MCF 10A (cell line): Measurements from ENCODE around the gene DNAJC25. TPM values are rescaled to one million over a fixed set of nuclear protein-coding genes. Genes with fewer than 3 reads are reported as not detected.
"Not testable (repeated sequence)": the region's sequence is repeated elsewhere in the genome, so short reads cannot be mapped to it uniquely, and the experiment has no call there.

ENCODE experiments used
- BruUV-seq: library from RNA; stranded (reverse); fragments of 400-500 nt; replicated peaks from 2 replicates; lab custom pipeline; 2021; lab: Mats Ljungman, UMichigan
- CTCF ChIA-PET: fragments of 300-600 bp; sonication (Branson Sonifier 250); formaldehyde crosslinking; extraction: SDS; loops from one replicate; lab custom pipeline; 2021; ENCODE audit warnings: antibody characterized with exemption, inconsistent platforms; lab: Yijun Ruan, JAX
- POLR2A ChIA-PET: fragments of 300-600, 350-650 bp; sonication (Branson Sonifier 250); formaldehyde crosslinking; extraction: SDS; loops from one replicate; lab custom pipeline; 2020; ENCODE audit warnings: antibody characterized with exemption, inconsistent platforms; lab: Yijun Ruan, JAX
- DNase-seq: peaks from one replicate; pipeline ENCODE4 v3.0.0-alpha.2; 2018; ENCODE audit not compliant: unreplicated experiment
- H3K27ac Mint-ChIP-seq: one replicate; pipeline ENCODE4 v1.8.0; 2022; ENCODE audit warnings: mild to moderate bottlenecking, low read depth, mixed read lengths; ENCODE audit not compliant: unreplicated experiment
- H3K27me3 Mint-ChIP-seq: one replicate; pipeline ENCODE4 v1.8.0; 2022; ENCODE audit warnings: mixed read lengths; ENCODE audit not compliant: insufficient read depth, unreplicated experiment
- H3K36me3 Mint-ChIP-seq: one replicate; pipeline ENCODE4 v1.8.0; 2022; ENCODE audit warnings: mild to moderate bottlenecking, moderate library complexity, mixed read lengths; ENCODE audit not compliant: insufficient read depth, unreplicated experiment
- H3K4me1 Mint-ChIP-seq: one replicate; pipeline ENCODE4 v1.8.0; 2022; ENCODE audit warnings: mixed read lengths; ENCODE audit not compliant: insufficient read depth, unreplicated experiment
- H3K4me3 Mint-ChIP-seq: one replicate; pipeline ENCODE4 v1.8.0; 2022; ENCODE audit warnings: mild to moderate bottlenecking, moderate library complexity, mixed read lengths; ENCODE audit not compliant: unreplicated experiment
- H3K9me3 Mint-ChIP-seq: one replicate; pipeline ENCODE4 v1.8.0; 2022; ENCODE audit warnings: mixed read lengths; ENCODE audit not compliant: unreplicated experiment
- intact Hi-C: fragments of 100-400 bp; cut with micrococcal nuclease; formaldehyde crosslinking; loops from 2 replicates; pipeline ENCODE4 v1.14.1; 2022
- total RNA-seq: library from RNA; stranded (reverse); gene quantifications from 2 replicates; pipeline ENCODE4 v1.2.3, GENCODE V29; 2022
- TF ChIP-seq, protein P1 (sequence below): fragments of 200-600 bp; IDR thresholded peaks from one replicate; pipeline ENCODE4 v1.8.0; 2022; ENCODE audit warnings: antibody characterized with exemption, mild to moderate bottlenecking; ENCODE audit not compliant: unreplicated experiment

DNAJC25 gene
- total RNA-seq, 1 experiment from 2014 or later, result 10.9 TPM

DNA sequence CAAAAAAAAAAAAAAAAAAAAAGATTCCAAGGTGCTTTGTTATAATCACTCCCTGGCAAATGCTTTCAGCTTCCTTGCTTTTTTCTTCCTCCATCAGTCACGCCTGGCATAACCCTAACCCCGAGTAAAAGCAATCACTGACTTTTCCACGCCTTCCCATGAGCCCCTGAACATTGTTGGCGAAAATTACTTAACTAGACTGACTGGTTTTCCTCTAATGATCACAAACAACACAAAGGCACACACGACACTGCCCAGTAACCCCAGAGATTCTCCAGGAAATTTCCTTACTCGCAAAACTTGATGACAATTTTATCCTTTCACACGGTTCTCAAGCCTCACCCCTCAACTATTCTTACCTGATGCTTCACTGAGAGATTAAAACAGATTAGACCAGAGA lies 20.3 kb upstream of the DNAJC25 start:
- intact Hi-C loops, result no loop called here
- POLR2A ChIA-PET, result interaction anchor here (1.0 kb wide), 1 partner anchor 13 kb away, joined by 3 read pairs; no protein-coding TSS in a partner anchor
- H3K27me3 Mint-ChIP-seq, result peaks cover 12% of the 10 kb centered on the region
- H3K36me3 Mint-ChIP-seq, result no peaks in the 10 kb centered on the region
- TF ChIP-seq, protein P1, sequence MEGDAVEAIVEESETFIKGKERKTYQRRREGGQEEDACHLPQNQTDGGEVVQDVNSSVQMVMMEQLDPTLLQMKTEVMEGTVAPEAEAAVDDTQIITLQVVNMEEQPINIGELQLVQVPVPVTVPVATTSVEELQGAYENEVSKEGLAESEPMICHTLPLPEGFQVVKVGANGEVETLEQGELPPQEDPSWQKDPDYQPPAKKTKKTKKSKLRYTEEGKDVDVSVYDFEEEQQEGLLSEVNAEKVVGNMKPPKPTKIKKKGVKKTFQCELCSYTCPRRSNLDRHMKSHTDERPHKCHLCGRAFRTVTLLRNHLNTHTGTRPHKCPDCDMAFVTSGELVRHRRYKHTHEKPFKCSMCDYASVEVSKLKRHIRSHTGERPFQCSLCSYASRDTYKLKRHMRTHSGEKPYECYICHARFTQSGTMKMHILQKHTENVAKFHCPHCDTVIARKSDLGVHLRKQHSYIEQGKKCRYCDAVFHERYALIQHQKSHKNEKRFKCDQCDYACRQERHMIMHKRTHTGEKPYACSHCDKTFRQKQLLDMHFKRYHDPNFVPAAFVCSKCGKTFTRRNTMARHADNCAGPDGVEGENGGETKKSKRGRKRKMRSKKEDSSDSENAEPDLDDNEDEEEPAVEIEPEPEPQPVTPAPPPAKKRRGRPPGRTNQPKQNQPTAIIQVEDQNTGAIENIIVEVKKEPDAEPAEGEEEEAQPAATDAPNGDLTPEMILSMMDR, result no peak
- no peak for DNase-seq
- no peak overlapping the region for H3K4me3 Mint-ChIP-seq
- CTCF ChIA-PET, result interaction anchor here (0.6 to 2.4 kb wide), 3 partner anchors 10 to 13 kb away, joined by 3 to 16 read pairs (median 5); no protein-coding TSS in a partner anchor
- peaks cover 7% of the 10 kb centered on the region for H3K4me1 Mint-ChIP-seq
- H3K27ac Mint-ChIP-seq, result no peak overlapping the region
- H3K9me3 Mint-ChIP-seq, result no peaks in the 10 kb centered on the region
- no TSS peak for BruUV-seq

DNA sequence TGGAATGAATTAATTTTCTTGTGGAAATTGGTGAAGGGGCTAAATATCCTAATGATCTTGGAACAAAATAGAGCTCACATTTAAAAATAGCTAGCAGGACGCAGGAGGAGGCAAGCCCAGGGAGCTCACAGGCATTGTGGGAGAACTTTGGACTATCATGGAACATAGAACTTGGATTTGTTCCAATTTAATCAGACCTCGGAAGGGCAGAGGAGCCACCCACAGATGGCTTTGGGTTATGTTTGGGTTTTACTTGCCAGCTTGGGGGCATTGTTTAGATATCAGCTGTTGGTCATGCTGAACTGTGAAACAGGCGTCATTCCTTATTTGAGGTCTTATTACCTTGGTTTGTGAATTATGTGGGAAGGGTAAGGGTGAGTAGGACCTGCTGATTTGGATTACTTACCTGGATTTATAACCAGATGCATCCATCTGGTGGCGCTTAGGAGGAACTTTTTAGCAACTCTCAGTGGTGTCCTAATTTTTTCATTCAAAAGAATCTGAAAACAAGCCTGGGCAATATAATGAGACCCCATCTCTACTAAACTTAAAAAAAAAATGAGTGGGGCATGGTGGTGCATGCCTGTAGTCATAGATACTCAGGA lies 17.6 kb upstream of the DNAJC25 start:
- ChIA-PET POLR2A (interaction anchor here (0.7 to 1.2 kb wide), 2 partner anchors 14 to 129 kb away, joined by 3 read pairs; partner anchors contain the start of gene PTGR1), CTCF (interaction anchor here (0.6 to 3.3 kb wide), 5 partner anchors 8 to 112 kb away, joined by 3 to 30 read pairs (median 3); partner anchors contain the start of gene PTGR1)
- peaks cover 7% of the 10 kb centered on the region for H3K4me1 Mint-ChIP-seq

DNA sequence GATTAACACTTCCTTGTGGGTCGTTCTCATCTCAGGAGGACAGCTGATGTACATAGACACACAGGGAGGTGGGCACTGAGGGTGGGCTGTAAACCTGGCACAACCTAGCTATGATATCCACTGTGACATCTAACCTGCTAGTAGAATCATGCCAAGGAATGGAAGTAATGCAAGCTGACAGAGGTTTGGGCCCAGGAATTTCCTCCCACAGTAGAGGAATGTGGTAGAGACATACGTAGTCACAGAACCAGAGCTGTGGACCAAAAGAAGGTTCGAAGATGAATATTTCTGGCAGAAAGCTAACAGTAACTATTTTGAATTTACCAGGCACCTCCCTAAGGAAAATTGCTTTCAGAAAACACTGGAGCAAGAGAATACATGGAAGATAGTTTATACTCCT lies 15.2 kb upstream of the DNAJC25 start:
- Mint-ChIP-seq H3K9me3 (no peaks in the 10 kb centered on the region), H3K4me3 (no peak overlapping the region), H3K27ac (no peak overlapping the region), H3K4me1 (peaks cover 7% of the 10 kb centered on the region), H3K27me3 (peaks cover 12% of the 10 kb centered on the region), H3K36me3 (no peaks in the 10 kb centered on the region)
- intact Hi-C loops, result no loop called here
- TF ChIP-seq, protein P1, result no peak
- POLR2A ChIA-PET, result interaction anchor here (0.6 to 1.8 kb wide), 3 partner anchors 15 to 1012 kb away, joined by 3 to 11 read pairs (median 4); partner anchors contain the start of genes DNAJC25 and GNG10
- DNase-seq, result no peak
- no TSS peak for BruUV-seq
- CTCF ChIA-PET, result interaction anchor here (1.2 kb wide), 1 partner anchor 18 kb away, joined by 3 read pairs; no protein-coding TSS in a partner anchor

More for the DNA sequence above, 17.6 kb upstream of the DNAJC25 start:
- Mint-ChIP-seq H3K27me3 (peaks cover 12% of the 10 kb centered on the region), H3K27ac (no peak overlapping the region), H3K36me3 (no peaks in the 10 kb centered on the region), H3K4me3 (no peak overlapping the region), H3K9me3 (no peaks in the 10 kb centered on the region)
- BruUV-seq, result no TSS peak
- intact Hi-C loops, result no loop called here
- TF ChIP-seq, protein P1, result no peak
- peak; percentile 13 for DNase-seq

DNA sequence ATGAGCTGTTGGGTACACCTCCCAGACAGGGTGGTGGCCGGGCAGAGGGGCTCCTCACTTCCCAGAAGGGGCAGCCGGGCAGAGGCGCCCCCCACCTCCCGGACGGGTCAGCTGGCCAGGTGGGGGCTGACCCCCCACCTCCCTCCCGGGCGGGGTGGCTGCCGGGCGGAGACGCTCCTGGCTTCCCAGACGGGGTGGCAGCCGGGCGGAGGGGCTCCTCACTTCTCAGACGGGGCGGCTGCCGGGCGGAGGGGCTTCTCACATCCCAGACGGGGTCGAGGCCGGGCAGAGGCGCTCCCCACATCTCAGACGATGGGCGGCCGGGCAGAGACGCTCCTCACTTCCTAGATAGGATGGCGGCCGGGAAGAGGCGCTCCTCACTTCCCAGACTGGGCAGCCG lies 13.8 kb upstream of the DNAJC25 start:
- H3K36me3 Mint-ChIP-seq, CTCF ChIA-PET, H3K9me3 Mint-ChIP-seq, H3K27ac Mint-ChIP-seq, POLR2A ChIA-PET, intact Hi-C loops, H3K4me3 Mint-ChIP-seq, DNase-seq, BruUV-seq: not testable (repeated sequence)
- Mint-ChIP-seq H3K27me3 (peaks cover 12% of the 10 kb centered on the region), H3K4me1 (peaks cover 11% of the 10 kb centered on the region)
